Left hindlimb (tissue), 1 donor: ENCODE data around the gene C4BPB.
A peak's percentile ranks its signal among the peaks of the same experiment; 100 is the strongest.
"Not testable (repeated sequence)": the region's sequence is repeated elsewhere in the genome, so short reads cannot be mapped to it uniquely, and the experiment has no call there.

Source experiments
- DNase-seq: peaks from one replicate; pipeline ENCODE4 v3.0.0-alpha.2; 2018

C4BPB gene, protein sequence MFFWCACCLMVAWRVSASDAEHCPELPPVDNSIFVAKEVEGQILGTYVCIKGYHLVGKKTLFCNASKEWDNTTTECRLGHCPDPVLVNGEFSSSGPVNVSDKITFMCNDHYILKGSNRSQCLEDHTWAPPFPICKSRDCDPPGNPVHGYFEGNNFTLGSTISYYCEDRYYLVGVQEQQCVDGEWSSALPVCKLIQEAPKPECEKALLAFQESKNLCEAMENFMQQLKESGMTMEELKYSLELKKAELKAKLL

DNA sequence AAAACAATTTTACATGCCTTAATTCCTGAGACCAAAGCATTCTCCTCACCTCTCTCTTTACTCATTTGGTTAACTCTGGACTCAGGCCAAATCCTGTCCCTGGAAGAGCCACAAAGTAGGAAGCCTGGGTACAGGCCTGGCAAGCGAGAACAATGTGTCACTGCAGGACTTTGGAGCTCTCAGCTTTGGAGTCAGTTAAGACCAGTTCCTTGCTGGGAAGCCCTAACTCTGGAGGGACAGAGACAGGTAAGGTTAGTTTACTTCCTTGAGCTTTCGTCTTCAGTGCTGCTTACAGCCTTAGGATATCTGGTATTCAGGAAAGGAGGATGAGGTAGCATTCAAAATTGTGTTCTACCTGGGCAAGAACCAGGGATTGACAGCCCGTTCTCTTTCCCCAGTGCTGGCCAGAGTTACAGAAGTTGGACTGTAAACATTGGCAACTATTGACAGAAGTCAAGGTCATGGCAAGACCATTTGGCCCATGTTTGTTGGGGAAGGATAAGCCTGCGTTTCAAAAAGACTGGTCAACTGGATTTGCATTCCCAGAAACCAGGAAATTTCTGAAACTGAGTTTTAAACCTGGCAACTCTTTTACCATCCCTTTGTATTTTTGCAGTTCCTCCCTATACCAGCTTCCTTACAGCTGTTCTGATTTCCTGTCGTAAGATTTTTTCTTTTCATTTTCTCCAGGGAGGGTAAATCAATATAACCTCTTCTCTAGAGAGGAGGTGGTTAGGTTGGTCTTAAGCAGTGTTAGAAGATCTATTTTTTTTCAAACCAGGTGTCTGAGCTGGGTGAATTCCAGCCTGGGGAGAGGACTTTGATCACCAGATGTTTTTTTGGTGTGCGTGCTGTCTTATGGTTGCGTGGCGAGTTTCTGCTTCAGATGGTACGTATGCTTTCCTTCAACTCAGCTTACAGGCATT, at the start of gene C4BPB:
Gene C4BPB (plus strand): TSS at position 160 of the 926 bp plus-strand sequence. CDS start 672 bp downstream, at position 832.
- no peak for DNase-seq

GRCh38 chr1:207039380-207040180, 49.1 kb upstream of the C4BPB start:
- no peak for DNase-seq

DNA sequence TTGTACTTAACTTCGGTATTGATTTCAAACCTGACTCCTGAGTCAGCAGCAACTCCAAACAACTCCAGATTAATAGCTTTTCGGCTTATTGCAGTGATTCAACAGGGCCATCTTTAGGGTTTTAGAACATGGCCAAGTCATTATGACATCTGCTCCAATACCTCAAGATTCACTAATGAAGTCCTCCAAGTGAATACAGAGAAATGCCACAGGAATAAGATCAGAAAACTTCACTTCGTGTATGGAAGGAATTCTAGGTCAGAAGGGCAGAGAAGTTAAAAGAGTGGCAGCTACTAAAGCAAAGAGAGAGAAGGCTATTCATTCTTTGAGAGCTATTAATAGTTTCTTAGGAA, 48.5 kb upstream of the C4BPB start:
- no peak for DNase-seq

- DNase-seq = not testable (repeated sequence)
Observed at GRCh38 chr1:207041397-207041796, 47.3 kb upstream of the C4BPB start.

DNA sequence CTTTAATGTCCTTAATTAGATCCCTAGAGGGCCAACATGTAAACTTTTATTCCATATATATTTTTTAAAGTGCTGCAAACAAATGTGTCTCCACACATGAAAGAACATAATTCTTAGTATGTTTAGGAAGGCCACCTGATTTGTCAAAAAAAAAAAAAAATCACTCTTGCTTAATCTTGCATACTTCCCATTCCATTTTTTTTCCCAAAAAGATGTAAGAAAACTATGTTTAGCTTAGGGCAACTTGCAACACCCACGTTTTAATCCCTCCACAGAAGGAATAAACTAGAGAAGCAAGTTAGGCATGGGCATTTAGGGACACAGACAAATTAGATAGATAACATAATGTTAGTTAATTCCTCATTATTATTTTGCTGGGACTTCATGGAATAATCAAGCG, 43.2 kb upstream of the C4BPB start:
- DNase-seq = no peak

- no peak for DNase-seq
Observed at GRCh38 chr1:207047505-207047904, 41.2 kb upstream of the C4BPB start.

DNA sequence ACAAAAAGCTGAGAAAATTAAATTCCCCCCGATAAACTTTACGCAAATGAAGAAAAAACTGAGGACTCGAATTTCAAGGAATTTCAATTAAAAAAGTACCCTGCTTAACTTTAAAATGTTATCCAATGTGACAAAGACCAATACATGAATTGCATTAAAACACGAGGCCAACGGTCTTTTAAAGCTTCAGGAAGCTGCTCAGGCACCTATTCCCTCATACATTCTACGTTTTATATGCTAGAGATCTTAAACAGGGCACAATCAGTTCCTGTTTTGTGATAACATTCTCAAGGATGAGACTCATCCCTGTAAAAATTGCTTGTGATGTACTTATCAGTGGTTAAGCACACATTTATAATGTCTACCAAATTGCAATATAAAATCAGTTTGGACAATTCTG, 40.6 kb upstream of the C4BPB start:
- DNase-seq = no peak

- no peak for DNase-seq
Observed at GRCh38 chr1:207049054-207049453, 39.6 kb upstream of the C4BPB start.

GRCh38 chr1:207049514-207049913, 39.1 kb upstream of the C4BPB start:
- DNase-seq = no peak

GRCh38 chr1:207049974-207050391, 38.7 kb upstream of the C4BPB start:
- no peak for DNase-seq

DNA sequence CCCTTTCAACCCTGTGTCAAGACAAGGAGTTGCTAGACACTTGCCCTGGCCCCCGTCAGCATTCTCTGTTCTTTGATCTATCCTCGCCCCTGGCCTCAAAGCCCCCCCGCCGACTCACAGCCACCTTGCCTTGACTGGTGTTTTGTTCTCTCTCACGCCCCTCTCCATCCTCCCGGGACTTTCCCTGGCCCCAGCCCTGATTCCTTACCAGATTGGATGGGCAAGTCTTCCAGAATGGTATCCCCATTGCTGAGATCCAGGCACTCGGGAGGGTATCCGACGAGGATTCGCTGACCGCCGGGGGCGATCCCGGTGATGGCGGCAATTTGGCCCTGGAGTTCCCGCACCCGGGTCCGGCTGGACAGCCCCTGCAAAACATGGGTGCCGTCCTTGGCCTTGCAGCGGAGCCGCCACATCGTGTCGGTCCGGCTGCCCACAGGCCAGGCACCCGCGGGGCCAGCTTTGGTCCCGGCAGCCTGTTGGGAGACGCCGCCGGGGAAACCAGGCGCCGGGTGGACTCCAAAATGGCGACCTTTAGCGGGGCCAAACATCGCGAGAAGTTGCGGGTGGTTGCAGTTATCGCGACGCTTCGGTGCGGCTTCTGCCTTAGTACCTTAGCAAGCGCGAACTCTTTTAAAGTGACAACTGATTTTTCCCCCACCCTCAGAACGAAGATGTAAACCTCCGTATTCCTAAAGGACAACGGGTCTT, 38.0 kb upstream of the C4BPB start:
- DNase-seq = peak; percentile 93

GRCh38 chr1:207051191-207051943, 37.3 kb upstream of the C4BPB start, which contains the start of gene YOD1:
YOD1 (minus strand) TSS chr1:207051208; CDS start chr1:207051030, 178 bp downstream.
- no peak for DNase-seq

GRCh38 chr1:207052911-207053769, 35.5 kb upstream of the C4BPB start, which contains the start of gene PFKFB2:
PFKFB2 (plus strand) TSS chr1:207053275; CDS start chr1:207054718, 1,443 bp downstream.
- DNase-seq = peak; percentile 94

GRCh38 chr1:207054491-207054890, 34.2 kb upstream of the C4BPB start:
- no peak for DNase-seq

DNA sequence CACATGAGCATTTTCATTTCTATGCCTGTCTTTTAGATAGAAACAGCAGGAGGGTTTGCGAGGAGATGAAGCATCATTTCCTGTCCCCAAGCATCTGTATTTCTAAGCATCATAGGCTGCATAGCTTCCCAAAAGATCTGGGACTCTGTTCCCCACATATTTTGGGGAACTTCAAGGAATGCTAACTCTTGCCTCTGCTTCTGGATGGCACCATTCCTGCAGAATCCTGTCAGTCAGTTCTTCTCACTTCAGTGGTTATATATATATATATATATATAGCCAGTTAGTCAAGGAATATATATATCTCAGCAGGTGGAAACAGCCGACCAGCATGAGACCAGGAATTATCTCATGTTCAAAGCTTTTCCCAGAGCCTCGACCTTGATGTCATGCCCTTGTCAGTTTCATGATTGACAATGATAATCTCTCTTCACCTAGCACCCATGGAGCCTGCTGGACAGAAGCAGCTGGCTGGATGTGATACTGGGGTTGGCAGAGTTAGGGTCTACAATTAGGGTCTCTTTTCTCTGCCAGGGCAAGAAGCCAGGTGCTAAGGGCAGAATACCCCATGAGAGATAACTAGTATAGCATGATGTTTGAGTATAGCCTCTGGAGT, 33.2 kb upstream of the C4BPB start:
- no peak for DNase-seq

DNA sequence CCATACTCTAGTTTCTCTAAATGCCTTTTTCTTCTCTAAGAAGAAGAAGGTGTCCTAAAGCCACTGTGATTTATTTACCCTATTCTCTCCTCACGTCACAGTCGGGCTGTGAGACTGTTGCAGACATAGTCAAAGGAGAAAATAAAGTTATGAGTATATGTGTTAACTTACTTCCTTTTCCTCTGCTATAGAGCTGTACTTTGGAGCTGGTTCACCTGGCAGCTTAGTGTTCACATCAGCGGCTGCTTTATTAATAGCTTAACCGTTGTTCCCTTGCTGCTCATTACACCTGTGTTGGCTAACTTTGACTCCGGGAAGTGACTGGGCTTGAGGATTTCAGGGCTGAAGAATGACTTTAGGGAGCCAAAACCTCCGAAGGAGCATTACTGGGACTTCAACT, 32.0 kb upstream of the C4BPB start:
- DNase-seq = no peak

DNA sequence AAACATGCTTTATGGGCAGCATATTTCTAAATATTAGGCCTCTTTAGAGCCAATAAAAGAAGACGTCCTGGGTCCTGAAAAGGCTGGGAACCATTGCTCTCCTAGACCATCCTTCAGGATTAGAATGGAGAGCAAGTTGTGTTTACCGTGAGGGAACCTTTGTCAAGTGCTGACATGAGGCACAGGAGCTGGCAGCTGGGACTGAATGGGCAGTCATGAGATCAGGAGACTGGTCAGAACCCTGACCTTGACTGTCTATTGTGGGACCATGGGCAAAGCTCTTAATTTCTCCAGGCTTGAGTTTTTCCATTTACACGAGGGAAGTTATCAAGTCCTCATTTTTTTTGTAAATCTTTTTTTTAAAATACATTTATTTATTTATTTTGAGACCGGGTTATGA, 30.4 kb upstream of the C4BPB start:
- DNase-seq = no peak

- DNase-seq = no peak
Observed at GRCh38 chr1:207058878-207059867, 29.5 kb upstream of the C4BPB start.

- DNase-seq = no peak
Observed at GRCh38 chr1:207059881-207060280, 28.8 kb upstream of the C4BPB start.
